ENCODE measurements around the gene APOE. TPM values are rescaled to one million over a fixed set of nuclear protein-coding genes. Genes with fewer than 3 reads are reported as not detected.
"Not testable (repeated sequence)": the region's sequence is repeated elsewhere in the genome, so short reads cannot be mapped to it uniquely, and the experiment has no call there.

The APOE gene
- total and polyA plus RNA-seq, 9 of the 15 experiments (the other 6 are each of a cell fraction or from before 2014, with no cell fraction given): 0.14 to 180 (median 58.1) TPM; not detected in 1

DNA sequence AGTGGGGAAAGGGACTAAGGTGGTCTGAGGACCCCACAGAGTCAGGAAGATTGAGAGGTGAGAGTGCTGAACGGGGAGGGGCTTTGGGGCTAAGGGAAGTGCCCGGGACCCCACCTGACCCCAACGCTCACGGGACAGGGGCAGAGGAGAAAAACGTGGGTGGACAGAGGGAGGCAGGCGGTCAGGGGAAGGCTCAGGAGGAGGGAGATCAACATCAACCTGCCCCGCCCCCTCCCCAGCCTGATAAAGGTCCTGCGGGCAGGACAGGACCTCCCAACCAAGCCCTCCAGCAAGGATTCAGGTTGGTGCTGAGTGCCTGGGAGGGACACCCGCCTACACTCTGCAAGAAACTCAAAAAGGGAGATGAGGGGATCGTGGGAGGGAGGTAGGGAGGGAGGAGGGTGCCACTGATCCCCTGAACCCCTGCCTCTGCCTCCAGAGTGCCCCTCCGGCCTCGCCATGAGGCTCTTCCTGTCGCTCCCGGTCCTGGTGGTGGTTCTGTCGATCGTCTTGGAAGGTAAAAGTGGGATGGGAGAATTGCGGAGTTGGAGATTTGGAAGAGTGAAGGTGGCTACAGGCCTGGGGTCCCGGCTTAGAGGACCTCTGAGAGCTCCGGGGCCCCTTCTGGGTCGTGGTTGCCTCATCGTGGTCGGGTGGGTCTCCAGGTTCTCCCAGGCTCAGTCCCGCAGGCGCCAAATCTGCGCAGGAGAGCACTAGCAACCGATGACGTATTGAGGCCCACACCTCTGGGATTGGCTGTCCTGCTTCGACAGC lies 9.0 kb downstream of the APOE start, which contains the start of gene APOC1 (continued):
- TF ChIP-seq NKRF (IDR thresholded peaks at IDR 0.05; ENCODE audit: borderline replicate concordance) (peak; percentile 70; the same call in 1 of the 2 replicates), RCOR1 (IDR thresholded peaks at IDR 0.05; ENCODE audit: borderline replicate concordance in 1 of 2, low read depth in 2 of 2, low read length in 2 of 2) (peak in 1 of 2 experiments; percentile 80; a peak in 1 of 4 replicates), MEIS2 (IDR thresholded peaks at IDR 0.05; ENCODE audit: partially characterized antibody) (peak; percentile 3), CREB1 (IDR thresholded peaks at IDR 0.05) (peak; percentile 91), CREB1 (CRISPR knock-in tag; IDR thresholded peaks at IDR 0.05) (peak; percentile 95), MYC (IDR thresholded peaks at IDR 0.05; ENCODE audit: low read depth, low read length) (peak; percentile 83), NCOA1 (IDR thresholded peaks at IDR 0.05; ENCODE audit: low read depth) (peak; percentile 13; the same call in 1 of the 2 replicates), KLF13 (tag; IDR thresholded peaks at IDR 0.05; ENCODE audit: borderline replicate concordance, low read depth) (peak; percentile 59; the same call in 1 of the 2 replicates), TARDBP (IDR thresholded peaks at IDR 0.05) (peak; percentile 70), ATF7 (IDR thresholded peaks at IDR 0.05) (peak; percentile 88; the same call in 1 of the 2 replicates), AFF1 (IDR thresholded peaks at IDR 0.05; ENCODE audit: low read depth in 1 of 2, partially characterized antibody in 2 of 2) (peak in 1 of 2 experiments; percentile 23), NFYB (IDR thresholded peaks at IDR 0.05; ENCODE audit: extremely low read depth, insufficient read length) (peak; percentile 98), NRF1 (conservative IDR thresholded peaks at IDR 0.05 in 1 of 2, IDR thresholded peaks at IDR 0.05 in 1 of 2) (peak; percentile 86 to 88), TRIM28 (IDR thresholded peaks at IDR 0.05) (peak; percentile 38; the same call in 1 of the 2 replicates)
- TF ChIP-seq, protein P1, sequence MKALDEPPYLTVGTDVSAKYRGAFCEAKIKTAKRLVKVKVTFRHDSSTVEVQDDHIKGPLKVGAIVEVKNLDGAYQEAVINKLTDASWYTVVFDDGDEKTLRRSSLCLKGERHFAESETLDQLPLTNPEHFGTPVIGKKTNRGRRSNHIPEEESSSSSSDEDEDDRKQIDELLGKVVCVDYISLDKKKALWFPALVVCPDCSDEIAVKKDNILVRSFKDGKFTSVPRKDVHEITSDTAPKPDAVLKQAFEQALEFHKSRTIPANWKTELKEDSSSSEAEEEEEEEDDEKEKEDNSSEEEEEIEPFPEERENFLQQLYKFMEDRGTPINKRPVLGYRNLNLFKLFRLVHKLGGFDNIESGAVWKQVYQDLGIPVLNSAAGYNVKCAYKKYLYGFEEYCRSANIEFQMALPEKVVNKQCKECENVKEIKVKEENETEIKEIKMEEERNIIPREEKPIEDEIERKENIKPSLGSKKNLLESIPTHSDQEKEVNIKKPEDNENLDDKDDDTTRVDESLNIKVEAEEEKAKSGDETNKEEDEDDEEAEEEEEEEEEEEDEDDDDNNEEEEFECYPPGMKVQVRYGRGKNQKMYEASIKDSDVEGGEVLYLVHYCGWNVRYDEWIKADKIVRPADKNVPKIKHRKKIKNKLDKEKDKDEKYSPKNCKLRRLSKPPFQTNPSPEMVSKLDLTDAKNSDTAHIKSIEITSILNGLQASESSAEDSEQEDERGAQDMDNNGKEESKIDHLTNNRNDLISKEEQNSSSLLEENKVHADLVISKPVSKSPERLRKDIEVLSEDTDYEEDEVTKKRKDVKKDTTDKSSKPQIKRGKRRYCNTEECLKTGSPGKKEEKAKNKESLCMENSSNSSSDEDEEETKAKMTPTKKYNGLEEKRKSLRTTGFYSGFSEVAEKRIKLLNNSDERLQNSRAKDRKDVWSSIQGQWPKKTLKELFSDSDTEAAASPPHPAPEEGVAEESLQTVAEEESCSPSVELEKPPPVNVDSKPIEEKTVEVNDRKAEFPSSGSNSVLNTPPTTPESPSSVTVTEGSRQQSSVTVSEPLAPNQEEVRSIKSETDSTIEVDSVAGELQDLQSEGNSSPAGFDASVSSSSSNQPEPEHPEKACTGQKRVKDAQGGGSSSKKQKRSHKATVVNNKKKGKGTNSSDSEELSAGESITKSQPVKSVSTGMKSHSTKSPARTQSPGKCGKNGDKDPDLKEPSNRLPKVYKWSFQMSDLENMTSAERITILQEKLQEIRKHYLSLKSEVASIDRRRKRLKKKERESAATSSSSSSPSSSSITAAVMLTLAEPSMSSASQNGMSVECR (CRISPR knock-in tag; IDR thresholded peaks at IDR 0.05): peak; percentile 38; the same call in 1 of the 2 replicates
- TF ChIP-seq MYC (CRISPR knock-in tag; IDR thresholded peaks at IDR 0.05; ENCODE audit: borderline replicate concordance, low read depth): not testable (repeated sequence)
